ENCODE measurements around the gene ZNF683. TPM values are rescaled to one million over a fixed set of nuclear protein-coding genes. Genes with fewer than 3 reads are reported as not detected.
"Not testable (repeated sequence)": the region's sequence is repeated elsewhere in the genome, so short reads cannot be mapped to it uniquely, and the experiment has no call there.

ZNF683 gene
- total RNA-seq, 2 donors from 2014 or later, result not detected

GRCh38 chr1:26335774-26336476, 36.6 kb downstream of the ZNF683 start:
- TF ChIP-seq POLR2A (IDR thresholded peaks at IDR 0.05) (no peak), CTCF (IDR thresholded peaks at IDR 0.05) (no peak)
- 2 to 4% methylated on average over 33 to 41 of the region's 41 CpGs for WGBS, 2 donors
- peak overlapping the region in 1 of 4 donors; percentile 7 for H3K27ac ChIP-seq

GRCh38 chr1:26333312-26333711, 39.2 kb downstream of the ZNF683 start:
- 81 to 82% methylated on average over 8 of the region's 8 CpGs for WGBS, 2 donors
- peaks cover 17% of the 10 kb centered on the region for H3K4me1 ChIP-seq
- H3K9me3 ChIP-seq; intact Hi-C loops (cut with DNase I); H3K4me3 ChIP-seq; H3K36me3 ChIP-seq (replicated peaks in 1 of 2; ENCODE audit: insufficient read depth in 1 of 2, low read depth in 2 of 2); DNase-seq; H3K27me3 ChIP-seq; H3K27ac ChIP-seq; ATAC-seq: not testable (repeated sequence)

More at GRCh38 chr1:26335774-26336476, 36.6 kb downstream of the ZNF683 start:
- DNase-seq (no peak), ATAC-seq (no peak)
- H3K27me3 ChIP-seq, result no peaks in the 10 kb centered on the region
- peak overlapping the region; percentile 10 to 64 for H3K4me3 ChIP-seq
- no peaks in the 10 kb centered on the region for H3K36me3 ChIP-seq (replicated peaks in 1 of 2; ENCODE audit: insufficient read depth in 1 of 2, low read depth in 2 of 2)
- H3K4me1 ChIP-seq, result peaks cover 17% of the 10 kb centered on the region
- no peaks in the 10 kb centered on the region for H3K9me3 ChIP-seq
- intact Hi-C loops (cut with DNase I), result no loop called here

GRCh38 chr1:26330276-26330675, 42.3 kb downstream of the ZNF683 start:
- intact Hi-C loops (cut with DNase I), result no loop called here
- H3K9me3 ChIP-seq, result no peaks in the 10 kb centered on the region
- TF ChIP-seq CTCF (IDR thresholded peaks at IDR 0.05) (no peak), POLR2A (IDR thresholded peaks at IDR 0.05) (no peak)
- no peaks in the 10 kb centered on the region for H3K36me3 ChIP-seq (replicated peaks in 1 of 2; ENCODE audit: insufficient read depth in 1 of 2, low read depth in 2 of 2)
- H3K27ac ChIP-seq, result no peak overlapping the region
- no peaks in the 10 kb centered on the region for H3K27me3 ChIP-seq
- WGBS, 2 donors, result 85 to 87% methylated on average over 5 of the region's 5 CpGs
- no peak overlapping the region for H3K4me3 ChIP-seq
- peaks cover under 1% of the 10 kb centered on the region for H3K4me1 ChIP-seq
- DNase-seq (no peak), ATAC-seq (no peak)

- H3K36me3 ChIP-seq (replicated peaks in 1 of 2; ENCODE audit: insufficient read depth in 1 of 2, low read depth in 2 of 2); H3K27me3 ChIP-seq; H3K4me3 ChIP-seq; intact Hi-C loops (cut with DNase I); ATAC-seq; H3K4me1 ChIP-seq; H3K27ac ChIP-seq; H3K9me3 ChIP-seq; DNase-seq: not testable (repeated sequence)
- WGBS, 2 donors, result 88 to 90% methylated on average over 4 of the region's 4 CpGs
Observed at GRCh38 chr1:26329380-26329779, 43.2 kb downstream of the ZNF683 start.

GRCh38 chr1:26328597-26328996, 44.0 kb downstream of the ZNF683 start:
- intact Hi-C loops (cut with DNase I), result no loop called here
- WGBS, 2 donors, result 73 to 77% methylated on average over 4 to 8 of the region's 8 CpGs
- no peak for DNase-seq

More at GRCh38 chr1:26328597-26328996, 44.0 kb downstream of the ZNF683 start:
- TF ChIP-seq CTCF (IDR thresholded peaks at IDR 0.05) (no peak), POLR2A (IDR thresholded peaks at IDR 0.05) (no peak)
- ATAC-seq, result no peak
- Histone ChIP-seq H3K27ac (no peak overlapping the region), H3K9me3 (no peaks in the 10 kb centered on the region), H3K36me3 (replicated peaks in 1 of 2; ENCODE audit: insufficient read depth in 1 of 2, low read depth in 2 of 2) (no peaks in the 10 kb centered on the region), H3K4me1 (no peaks in the 10 kb centered on the region), H3K4me3 (no peak overlapping the region), H3K27me3 (no peaks in the 10 kb centered on the region)

All from body of pancreas (tissue), 4 donors.